Hepatocyte (in vitro differentiated cells): ENCODE measurements around the gene AMELX. TPM values are rescaled to one million over a fixed set of nuclear protein-coding genes. Genes with fewer than 3 reads are reported as not detected.

Source experiments
- DNase-seq: peaks from one replicate; pipeline ENCODE4 v3.0.0-alpha.2; 2016; ENCODE audit warnings: low spot score
- H2AFZ ChIP-seq: fragments of 200-600 bp; sonication (generic); 2 replicates; pipeline ENCODE4 v1.6.0; 2016; ENCODE audit warnings: antibody characterized with exemption, mild to moderate bottlenecking
- H3K27ac ChIP-seq: fragments of 200-600 bp; sonication (generic); 2 replicates; pipeline ENCODE4 v1.5.1; 2016; ENCODE audit warnings: mild to moderate bottlenecking
- H3K27me3 ChIP-seq: fragments of 200-600 bp; sonication (generic); 2 replicates; pipeline ENCODE4 v1.6.1; 2016
- H3K36me3 ChIP-seq: fragments of 200-600 bp; sonication (generic); replicated peaks from 2 replicates; pipeline ENCODE4 v1.5.1; 2016; ENCODE audit warnings: low read depth; ENCODE audit not compliant: insufficient read depth
- H3K4me1 ChIP-seq: fragments of 200-600 bp; sonication (generic); 2 replicates; pipeline ENCODE4 v1.5.1; 2016; ENCODE audit warnings: mild to moderate bottlenecking, moderate library complexity; ENCODE audit not compliant: insufficient read depth
- H3K4me2 ChIP-seq: fragments of 200-600 bp; sonication (generic); 2 replicates; pipeline ENCODE4 v1.6.0; 2016
- H3K4me3 ChIP-seq: fragments of 200-600 bp; sonication (generic); 2 replicates; pipeline ENCODE4 v1.5.1; 2016; ENCODE audit warnings: mild to moderate bottlenecking
- H3K79me2 ChIP-seq: fragments of 200-600 bp; sonication (generic); 2 replicates; pipeline ENCODE4 v1.6.0; 2017; ENCODE audit warnings: mild to moderate bottlenecking
- H3K9me2 ChIP-seq: fragments of 200-600 bp; sonication (generic); replicated peaks from 2 replicates; pipeline ENCODE4 v1.6.0; 2017; ENCODE audit warnings: mild to moderate bottlenecking; ENCODE audit not compliant: insufficient read depth
- H3K9me3 ChIP-seq: fragments of 200-600 bp; sonication (generic); 2 replicates; pipeline ENCODE4 v1.5.1; 2016; ENCODE audit warnings: low read depth, mild to moderate bottlenecking
- H4K20me1 ChIP-seq: fragments of 200-600 bp; sonication (generic); 2 replicates; pipeline ENCODE4 v1.6.0; 2016; ENCODE audit warnings: mild to moderate bottlenecking; ENCODE audit not compliant: insufficient read depth, poor library complexity, severe bottlenecking
- CTCF ChIP-seq: fragments of 200-600 bp; sonication (generic); IDR thresholded peaks from 2 replicates; pipeline ENCODE4 v1.5.1; 2016; ENCODE audit warnings: antibody characterized with exemption, mild to moderate bottlenecking; ENCODE audit not compliant: poor library complexity
- EZH2 ChIP-seq: fragments of 200-600 bp; sonication (generic); IDR thresholded peaks from 2 replicates; pipeline ENCODE4 v1.6.1; 2016; ENCODE audit warnings: antibody characterized with exemption, mild to moderate bottlenecking, borderline replicate concordance
- EZH2phosphoT487 ChIP-seq: fragments of 200-600 bp; sonication (generic); IDR thresholded peaks from one replicate; pipeline ENCODE4 v1.6.1; 2018; ENCODE audit warnings: antibody characterized with exemption, mild to moderate bottlenecking, low read depth, moderate library complexity; ENCODE audit not compliant: unreplicated experiment, severe bottlenecking
- WGBS: methylation state at CpG from one replicate; pipeline ENCODE4 v1.1.6; 2016; ENCODE audit warnings: low lambda C conversion rate; ENCODE audit errors: missing lambda C conversion rate; 5-methylcytosine and 5-hydroxymethylcytosine counted together
- polyA plus RNA-seq: library from polyadenylated mRNA; unstranded; fragments of >200 nt; fragmentation: Nextera tagmentation; extraction: Ambion mirVana; gene quantifications from 2 replicates; pipeline ENCODE4 v1.2.1, GENCODE V29; 2016
- total RNA-seq: library from RNA; depleted of rRNA; stranded (reverse); fragments of >200 nt; gene quantifications from 2 replicates; pipeline ENCODE4 v1.2.3, GENCODE V29; 2014

Gene AMELX
- total and polyA plus RNA-seq, 2 experiments from 2014 or later = not detected

GRCh38 chrX:11269006-11269405, 24.2 kb upstream of the AMELX start:
- no peak for DNase-seq
- H3K9me3 ChIP-seq = no peaks in the 10 kb centered on the region
- H3K79me2 ChIP-seq = peaks cover 3% of the 10 kb centered on the region
- no peaks in the 10 kb centered on the region for H4K20me1 ChIP-seq
- no peaks in the 10 kb centered on the region for H3K4me1 ChIP-seq
- WGBS = 85% methylated on average over 3 of the region's 3 CpGs
- H3K4me2 ChIP-seq = no peak overlapping the region
- H2AFZ ChIP-seq = no peak overlapping the region
- no peak for TF ChIP-seq EZH2
- no peak for TF ChIP-seq CTCF
- TF ChIP-seq EZH2phosphoT487 = no peak
- no peak overlapping the region for H3K4me3 ChIP-seq
- no peaks in the 10 kb centered on the region for H3K27me3 ChIP-seq
- H3K36me3 ChIP-seq = no peaks in the 10 kb centered on the region
- H3K27ac ChIP-seq = no peak overlapping the region
- H3K9me2 ChIP-seq = no peaks in the 10 kb centered on the region

GRCh38 chrX:11269996-11270395, 23.2 kb upstream of the AMELX start:
- Histone ChIP-seq H3K9me2 (no peaks in the 10 kb centered on the region), H3K4me1 (no peaks in the 10 kb centered on the region), H3K4me3 (no peak overlapping the region), H3K4me2 (no peak overlapping the region), H3K27me3 (no peaks in the 10 kb centered on the region), H3K27ac (no peak overlapping the region), H3K79me2 (peaks cover under 1% of the 10 kb centered on the region), H3K9me3 (no peaks in the 10 kb centered on the region), H3K36me3 (no peaks in the 10 kb centered on the region), H4K20me1 (no peaks in the 10 kb centered on the region), H2AFZ (no peak overlapping the region)
- TF ChIP-seq EZH2 (no peak), CTCF (no peak), EZH2phosphoT487 (no peak)
- no peak for DNase-seq
- 53% methylated on average over 3 of the region's 3 CpGs for WGBS

GRCh38 chrX:11272290-11272689, 20.9 kb upstream of the AMELX start:
- DNase-seq = no peak
- no peaks in the 10 kb centered on the region for H3K79me2 ChIP-seq
- TF ChIP-seq EZH2phosphoT487 (no peak), EZH2 (no peak), CTCF (no peak)
- 88% methylated on average over 2 of the region's 2 CpGs for WGBS
- H3K9me3 ChIP-seq = no peaks in the 10 kb centered on the region
- no peaks in the 10 kb centered on the region for H3K4me1 ChIP-seq
- no peaks in the 10 kb centered on the region for H3K36me3 ChIP-seq
- H3K27me3 ChIP-seq = no peaks in the 10 kb centered on the region
- no peak overlapping the region for H3K4me3 ChIP-seq
- H4K20me1 ChIP-seq = no peaks in the 10 kb centered on the region
- no peaks in the 10 kb centered on the region for H3K9me2 ChIP-seq
- no peak overlapping the region for H2AFZ ChIP-seq
- H3K4me2 ChIP-seq = no peak overlapping the region
- H3K27ac ChIP-seq = no peak overlapping the region

GRCh38 chrX:11272863-11273262, 20.4 kb upstream of the AMELX start:
- Histone ChIP-seq H3K4me3 (no peak overlapping the region), H4K20me1 (no peaks in the 10 kb centered on the region), H3K4me2 (no peak overlapping the region), H3K27ac (no peak overlapping the region), H3K4me1 (no peaks in the 10 kb centered on the region), H3K36me3 (no peaks in the 10 kb centered on the region), H3K79me2 (no peaks in the 10 kb centered on the region), H2AFZ (no peak overlapping the region), H3K9me2 (no peaks in the 10 kb centered on the region), H3K9me3 (no peaks in the 10 kb centered on the region), H3K27me3 (no peaks in the 10 kb centered on the region)
- TF ChIP-seq EZH2phosphoT487 (no peak), CTCF (no peak), EZH2 (no peak)
- no peak for DNase-seq
- 73% methylated on average over 5 of the region's 5 CpGs for WGBS
